OCI-LY3 (cell line): ENCODE measurements around the gene POU6F2.

Source experiments
- H2AFZ ChIP-seq: fragments of 200-600, 300-600 bp; shearing (Covaris generic); 2 replicates; pipeline ENCODE4 v1.6.0; 2014; ENCODE audit warnings: antibody characterized with exemption, low read depth, low read length
- H3K27ac ChIP-seq: fragments of 200-600, 300-600 bp; sonication (generic); 2 replicates; pipeline ENCODE4 v1.5.1; 2014; ENCODE audit warnings: mild to moderate bottlenecking, low read length, moderate library complexity, mixed read lengths
- H3K27me3 ChIP-seq: fragments of 200-600, 300-600 bp; sonication (generic); 2 replicates; pipeline ENCODE4 v1.6.1; 2014; ENCODE audit warnings: low read depth, low read length, mixed read lengths
- H3K36me3 ChIP-seq: fragments of 200-600, 300-600 bp; sonication (generic); replicated peaks from 2 replicates; pipeline ENCODE3; 2014; ENCODE audit warnings: low read depth, low read length, mixed read lengths
- H3K4me1 ChIP-seq: fragments of 300-600, 200-600 bp; sonication (generic); 2 replicates; pipeline ENCODE4 v1.6.1; 2014; ENCODE audit warnings: low read length, mixed read lengths
- H3K4me2 ChIP-seq: fragments of 200-600, 300-600 bp; sonication (generic); 2 replicates; pipeline ENCODE4 v1.6.1; 2014; ENCODE audit warnings: low read length, mixed read lengths
- H3K4me3 ChIP-seq: fragments of 300-600, 200-600 bp; sonication (generic); 2 replicates; pipeline ENCODE4 v1.5.1; 2014; ENCODE audit warnings: antibody characterized with exemption, mild to moderate bottlenecking, low read length, moderate library complexity
- H3K79me2 ChIP-seq: fragments of 300-600, 200-600 bp; shearing (Covaris generic); 2 replicates; pipeline ENCODE4 v1.6.1; 2014; ENCODE audit warnings: mild to moderate bottlenecking, low read length, mixed read lengths
- H3K9ac ChIP-seq: fragments of 300-600, 200-600 bp; shearing (Covaris generic); 2 replicates; pipeline ENCODE4 v1.6.0; 2014; ENCODE audit warnings: mild to moderate bottlenecking, low read length, moderate library complexity
- H3K9me3 ChIP-seq: fragments of 200-600, 300-600 bp; shearing (Covaris generic); 2 replicates; pipeline ENCODE4 v1.6.1; 2014; ENCODE audit warnings: low read length, mixed read lengths; ENCODE audit not compliant: insufficient read depth
- H4K20me1 ChIP-seq: fragments of 200-600, 300-600 bp; sonication (generic); 2 replicates; pipeline ENCODE4 v1.6.1; 2016; ENCODE audit warnings: low read length, mixed read lengths; ENCODE audit not compliant: insufficient read depth
- CTCF ChIP-seq: fragments of 200-600, 300-600 bp; sonication (generic); IDR thresholded peaks from 2 replicates; pipeline ENCODE4 v1.5.1; 2014; ENCODE audit warnings: antibody characterized with exemption, low read length, low read depth
- EZH2phosphoT487 ChIP-seq: fragments of 200-600 bp; shearing (Covaris generic); IDR thresholded peaks from 2 replicates; pipeline ENCODE4 v1.6.1; 2018; ENCODE audit warnings: antibody characterized with exemption, mixed run types, low read depth

Gene POU6F2

GRCh38 chr7:39164887-39165286 lies 187.2 kb downstream of the POU6F2 start:
- no peaks in the 10 kb centered on the region for H3K4me1 ChIP-seq
- no peak overlapping the region for H3K4me3 ChIP-seq
- no peak overlapping the region for H3K9ac ChIP-seq
- no peak overlapping the region for H3K27ac ChIP-seq
- no peak for TF ChIP-seq CTCF
- no peak for TF ChIP-seq EZH2phosphoT487
- H3K27me3 ChIP-seq = peaks cover 12% of the 10 kb centered on the region; the same call in 1 of the 2 replicates
- no peaks in the 10 kb centered on the region for H3K79me2 ChIP-seq
- no peak overlapping the region for H2AFZ ChIP-seq
- H3K4me2 ChIP-seq = no peak overlapping the region
- no peaks in the 10 kb centered on the region for H3K36me3 ChIP-seq
- no peaks in the 10 kb centered on the region for H4K20me1 ChIP-seq
- H3K9me3 ChIP-seq = no peaks in the 10 kb centered on the region; the same call in 1 of the 2 replicates

- H3K4me2 ChIP-seq = no peak overlapping the region
- H3K36me3 ChIP-seq = no peaks in the 10 kb centered on the region
- H2AFZ ChIP-seq = no peak overlapping the region
- H3K4me1 ChIP-seq = no peaks in the 10 kb centered on the region
- H3K4me3 ChIP-seq = no peak overlapping the region
- H3K9ac ChIP-seq = no peak overlapping the region
- peaks cover 12% of the 10 kb centered on the region; the same call in 1 of the 2 replicates for H3K27me3 ChIP-seq
- H3K79me2 ChIP-seq = no peaks in the 10 kb centered on the region
- H3K27ac ChIP-seq = no peak overlapping the region
- no peaks in the 10 kb centered on the region for H3K9me3 ChIP-seq
- TF ChIP-seq CTCF = no peak
- no peak for TF ChIP-seq EZH2phosphoT487
- no peaks in the 10 kb centered on the region for H4K20me1 ChIP-seq
Observed at GRCh38 chr7:39168403-39169098, 190.8 kb downstream of the POU6F2 start.

- no peaks in the 10 kb centered on the region for H3K36me3 ChIP-seq
- no peaks in the 10 kb centered on the region for H3K79me2 ChIP-seq
- no peaks in the 10 kb centered on the region for H3K4me1 ChIP-seq
- H4K20me1 ChIP-seq = no peaks in the 10 kb centered on the region
- H3K27me3 ChIP-seq = 0 out of 2 replicates have a peak, but pooled peaks cover 2% of the 10 kb centered on the region
- no peak overlapping the region for H3K9ac ChIP-seq
- no peak overlapping the region for H3K27ac ChIP-seq
- no peaks in the 10 kb centered on the region for H3K9me3 ChIP-seq
- H3K4me2 ChIP-seq = no peak overlapping the region
- no peak overlapping the region for H3K4me3 ChIP-seq
- no peak for TF ChIP-seq CTCF
- no peak for TF ChIP-seq EZH2phosphoT487
- no peak overlapping the region for H2AFZ ChIP-seq
Observed at GRCh38 chr7:39172137-39172536, 194.4 kb downstream of the POU6F2 start.

- TF ChIP-seq CTCF = no peak
- no peak for TF ChIP-seq EZH2phosphoT487
Observed at GRCh38 chr7:39181398-39181797, 203.7 kb downstream of the POU6F2 start.

More at GRCh38 chr7:39181398-39181797, 203.7 kb downstream of the POU6F2 start:
- Histone ChIP-seq H3K27ac (no peak overlapping the region), H3K27me3 (peaks cover 9% of the 10 kb centered on the region; the same call in 1 of the 2 replicates), H3K36me3 (no peaks in the 10 kb centered on the region), H4K20me1 (0 out of 2 replicates have a peak, but pooled peaks cover 3% of the 10 kb centered on the region), H3K9ac (no peak overlapping the region), H3K4me1 (no peaks in the 10 kb centered on the region), H3K4me3 (no peak overlapping the region), H3K79me2 (no peaks in the 10 kb centered on the region), H3K9me3 (no peaks in the 10 kb centered on the region), H3K4me2 (no peak overlapping the region), H2AFZ (no peak overlapping the region)
